ENCODE measurements around the gene RPS18. TPM values are rescaled to one million over a fixed set of nuclear protein-coding genes. Genes with fewer than 3 reads are reported as not detected.

The RPS18 gene
- total and polyA plus RNA-seq, 2 of the 13 experiments (the other 11 are each of a cell fraction or from before 2014, with no cell fraction given) = 3,896 to 5,806 TPM

GRCh38 chr6:33299237-33299944, 27.5 kb downstream of the RPS18 start:
- DNase-seq (ENCODE audit: low spot score) (peak; percentile 88), FAIRE-seq (peak; percentile 76), ATAC-seq (peak; percentile 73)
- H2AFZ ChIP-seq (ENCODE audit: low read length) = no peak overlapping the region
- peak overlapping the region; percentile 92 for H3K9ac ChIP-seq (ENCODE audit: insufficient read depth, low read depth, low read length)
- H3K9me3 ChIP-seq (ENCODE audit: low read length) = no peaks in the 10 kb centered on the region
- BruUV-seq (replicated peaks) = TSS peak; percentile 89
- H4K20me1 ChIP-seq (ENCODE audit: insufficient read depth, low read length) = no peaks in the 10 kb centered on the region
- ChIA-PET CTCF (ENCODE audit: low intra/inter-chr PET ratio, low total read pairs) (interaction anchor here (1.0 to 3.3 kb wide), 4 partner anchors 9 to 176 kb away, joined by 3 to 52 read pairs (median 4); no protein-coding TSS in a partner anchor), POLR2A (interaction anchor here (0.8 to 4.1 kb wide), 16 partner anchors 9 to 328 kb away, joined by 3 to 57 read pairs (median 7); partner anchors contain the start of genes B3GALT4, PFDN6, RING1 and RPS18)
- intact Hi-C loops (cut with micrococcal nuclease; ENCODE audit: unreplicated experiment) (loop anchor here (1.0 kb wide), 2 partner anchors 19 to 99 kb away; partner anchors contain the start of genes RXRB and SLC39A7), in situ Hi-C loops (cut with HindIII; ENCODE audit: extremely low pct_ligation_motif_present, low pct_unique_long_range_greater_than_20kb) (loop anchor here (5.0 to 25.0 kb wide), 2 partner anchors 97 to 113 kb away; partner anchors contain the start of genes CUTA, HSD17B8, PHF1 and RXRB)
- peaks cover 27% of the 10 kb centered on the region for H3K4me1 ChIP-seq (ENCODE audit: insufficient read depth, low read length)
- H3K27me3 ChIP-seq (ENCODE audit: control insufficient read depth in 1 of 2, insufficient read depth in 2 of 2, low read length in 2 of 2) = no peaks in the 10 kb centered on the region; a peak in 1 of 5 replicates
- H3K4me2 ChIP-seq (ENCODE audit: low read depth, low read length) = peak overlapping the region; percentile 92
- H3K79me2 ChIP-seq (ENCODE audit: insufficient read depth, low read length) = peaks cover 12% of the 10 kb centered on the region
- H3K4me3 ChIP-seq (replicated peaks in 1 of 3; ENCODE audit: insufficient read depth in 1 of 3, low read depth in 2 of 3, low read length in 3 of 3) = peak overlapping the region; percentile 75 to 88 (median 79)
- H3K27ac ChIP-seq (ENCODE audit: extremely low read length, insufficient read depth, low read length) = peak overlapping the region; percentile 93
- 0% methylated on average over 20 of the region's 54 CpGs for WGBS (ENCODE audit: low lambda C conversion rate)
- H3K36me3 ChIP-seq (replicated peaks in 1 of 2; ENCODE audit: control insufficient read depth in 1 of 2, insufficient read depth in 2 of 2, low read length in 2 of 2) = peaks cover 7 to 10% of the 10 kb centered on the region in 2 experiments; a peak in 2 of 5 replicates
- TF ChIP-seq ZNF512 (CRISPR knock-in tag; IDR thresholded peaks at IDR 0.05) (no peak), BATF2 (CRISPR knock-in tag; IDR thresholded peaks at IDR 0.05) (peak; percentile 78), ISL2 (CRISPR knock-in tag; IDR thresholded peaks at IDR 0.05) (peak; percentile 47; the same call in 1 of the 2 replicates), ZSCAN21 (CRISPR knock-in tag; IDR thresholded peaks at IDR 0.05; ENCODE audit: borderline replicate concordance) (peak; percentile 78), TEF (CRISPR knock-in tag; IDR thresholded peaks at IDR 0.05) (no peak), ZNF577 (CRISPR knock-in tag; IDR thresholded peaks at IDR 0.05; ENCODE audit: borderline replicate concordance, low read depth) (no peak), ZNF614 (CRISPR knock-in tag; IDR thresholded peaks at IDR 0.05; ENCODE audit: borderline replicate concordance) (peak; percentile 92), ZFP1 (CRISPR knock-in tag; IDR thresholded peaks at IDR 0.05) (peak; percentile 81; the same call in 1 of the 2 replicates), MEIS1 (CRISPR knock-in tag; IDR thresholded peaks at IDR 0.05; ENCODE audit: borderline replicate concordance) (0 out of 2 replicates have a peak, but pooled peaks have one; percentile 23), ATF6 (CRISPR knock-in tag; conservative IDR thresholded peaks at IDR 0.05) (no peak; the same call in 1 of the 2 replicates), ATAD3A (CRISPR knock-in tag; IDR thresholded peaks at IDR 0.05) (no peak), ZNF564 (CRISPR knock-in tag; IDR thresholded peaks at IDR 0.05) (no peak), ZBTB10 (CRISPR knock-in tag; IDR thresholded peaks at IDR 0.05; ENCODE audit: borderline replicate concordance) (0 out of 2 replicates have a peak, but pooled peaks have one; percentile 45), ZNF552 (CRISPR knock-in tag; IDR thresholded peaks at IDR 0.05; ENCODE audit: borderline replicate concordance) (no peak; the same call in 1 of the 2 replicates)

Measured in HepG2 (cell line).